Subcutaneous adipose tissue (tissue), 4 donors: ENCODE results near the gene MAST4. TPM values are rescaled to one million over a fixed set of nuclear protein-coding genes. Genes with fewer than 3 reads are reported as not detected.

Experiments used
- CTCF ChIP-seq: fragments of 450-650 bp; IDR thresholded peaks from one replicate; pipeline ENCODE4 v1.5.1; 2016; ENCODE audit warnings: low read depth, mild to moderate bottlenecking, control low read depth, antibody characterized with exemption, moderate library complexity
- total RNA-seq, 4 donors: library from RNA; depleted of rRNA; stranded (reverse); fragments of >200 nt; gene quantifications; one replicate each; pipeline ENCODE4 v1.1.0, GENCODE V29; 2016

The MAST4 gene
- total RNA-seq, 4 donors from 2014 or later, result 35.2 to 60.7 (median 52.9) TPM

- TF ChIP-seq CTCF, result no peak
Observed at GRCh38 chr5:67053229-67053628, 457.0 kb downstream of the MAST4 start.

- TF ChIP-seq CTCF, result no peak
Observed at GRCh38 chr5:67058998-67059743, 463.0 kb downstream of the MAST4 start.

GRCh38 chr5:67059744-67060490, 463.7 kb downstream of the MAST4 start:
- TF ChIP-seq CTCF, result no peak

- TF ChIP-seq CTCF, result no peak
Observed at GRCh38 chr5:67061511-67061910, 465.3 kb downstream of the MAST4 start.

- TF ChIP-seq CTCF, result no peak
Observed at GRCh38 chr5:67063055-67063454, 466.9 kb downstream of the MAST4 start.

- TF ChIP-seq CTCF, result no peak
Observed at GRCh38 chr5:67063791-67064190, 467.6 kb downstream of the MAST4 start.

GRCh38 chr5:67065237-67065636, 469.0 kb downstream of the MAST4 start:
- no peak for TF ChIP-seq CTCF
